ENCODE measurements around the gene LRAT. TPM values are rescaled to one million over a fixed set of nuclear protein-coding genes. Genes with fewer than 3 reads are reported as not detected.

The LRAT gene
- total RNA-seq, 4 donors from 2014 or later: 5.8 to 14.4 (median 7.1) TPM

GRCh38 chr4:154727540-154727939 is 16.3 kb upstream of the LRAT start:
- intact Hi-C loops (cut with DNase I): no loop called here
- Histone ChIP-seq H3K4me1 (no peaks in the 10 kb centered on the region), H3K36me3 (no peaks in the 10 kb centered on the region), H3K27ac (no peak overlapping the region), H3K9me3 (no peaks in the 10 kb centered on the region), H3K27me3 (no peaks in the 10 kb centered on the region), H3K4me3 (replicated peaks in 1 of 3) (no peak overlapping the region)
- TF ChIP-seq CTCF (IDR thresholded peaks at IDR 0.05) (no peak), POLR2A (IDR thresholded peaks at IDR 0.05) (no peak)
- no peak for DNase-seq
- WGBS, 2 donors: 65 to 76% methylated on average over 1 of the region's 1 CpG

GRCh38 chr4:154731756-154732155 is 12.0 kb upstream of the LRAT start:
- TF ChIP-seq POLR2A (IDR thresholded peaks at IDR 0.05): no peak
- TF ChIP-seq CTCF (IDR thresholded peaks at IDR 0.05): no peak
- Histone ChIP-seq H3K4me1 (no peaks in the 10 kb centered on the region), H3K4me3 (replicated peaks in 1 of 3) (no peak overlapping the region)

DNA sequence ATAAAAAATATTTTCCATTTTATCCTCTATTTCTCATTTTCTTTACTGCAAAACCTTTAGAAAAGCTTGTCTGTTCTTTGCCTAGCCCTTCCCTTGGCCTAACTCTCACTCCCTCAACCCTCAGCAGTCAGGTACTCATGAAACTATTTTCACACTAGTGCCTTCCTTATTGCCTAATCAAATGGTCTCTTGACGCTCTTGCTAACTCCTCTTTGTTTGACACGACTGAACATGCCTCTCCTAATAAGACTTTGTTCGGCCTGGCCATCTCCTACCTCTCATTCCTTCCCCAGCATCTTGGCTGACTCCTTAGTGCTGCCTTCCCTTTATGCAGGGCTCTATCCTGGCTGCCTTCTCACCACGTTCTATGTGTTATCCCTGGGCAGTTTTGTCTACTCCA is 11.1 kb upstream of the LRAT start:
- intact Hi-C loops (cut with DNase I): no loop called here
- Histone ChIP-seq H3K9me3 (no peaks in the 10 kb centered on the region), H3K36me3 (no peaks in the 10 kb centered on the region), H3K4me1 (no peaks in the 10 kb centered on the region), H3K4me3 (replicated peaks in 1 of 3) (no peak overlapping the region), H3K27me3 (no peaks in the 10 kb centered on the region), H3K27ac (no peak overlapping the region)
- 79 to 85% methylated on average over 4 of the region's 4 CpGs for whole genome bisulfite sequencing, 2 donors
- TF ChIP-seq POLR2A (IDR thresholded peaks at IDR 0.05): no peak
- no peak for TF ChIP-seq CTCF (IDR thresholded peaks at IDR 0.05)
- no peak for DNase-seq

More at GRCh38 chr4:154731756-154732155, 12.0 kb upstream of the LRAT start:
- H3K36me3 ChIP-seq: no peaks in the 10 kb centered on the region
- H3K9me3 ChIP-seq: no peaks in the 10 kb centered on the region
- no peak overlapping the region for H3K27ac ChIP-seq
- intact Hi-C loops (cut with DNase I): no loop called here
- DNase-seq: no peak
- no peaks in the 10 kb centered on the region for H3K27me3 ChIP-seq

DNA sequence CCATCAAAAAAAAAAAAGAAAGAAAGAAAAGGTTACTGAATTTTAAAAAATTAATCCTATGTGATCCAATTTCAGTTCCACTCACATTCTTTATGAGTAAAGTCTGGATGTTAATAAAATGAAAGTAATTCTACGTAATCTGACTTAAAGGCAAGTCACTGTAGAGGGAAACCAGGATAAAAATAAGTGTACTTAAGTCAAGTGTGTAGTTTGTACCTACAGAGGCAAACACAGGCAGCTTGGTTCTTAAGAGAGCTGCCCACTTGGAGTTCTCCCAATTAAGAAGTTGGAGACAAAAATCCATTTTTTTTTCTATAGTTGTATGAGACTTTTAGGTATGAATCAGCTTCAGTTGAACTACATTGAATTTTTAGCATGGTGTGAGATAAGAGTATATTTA is 7.0 kb upstream of the LRAT start:
- Histone ChIP-seq H3K9me3 (no peaks in the 10 kb centered on the region), H3K36me3 (no peaks in the 10 kb centered on the region), H3K27ac (no peak overlapping the region), H3K4me1 (peaks cover under 1 to 8% of the 10 kb centered on the region in 2 donors), H3K4me3 (replicated peaks in 1 of 3) (no peak overlapping the region), H3K27me3 (no peaks in the 10 kb centered on the region)
- intact Hi-C loops (cut with DNase I): no loop called here
- no peak for TF ChIP-seq CTCF (IDR thresholded peaks at IDR 0.05)
- no peak for TF ChIP-seq POLR2A (IDR thresholded peaks at IDR 0.05)
- no peak for DNase-seq
- 44 to 56% methylated on average over 1 of the region's 1 CpG for WGBS, 2 donors

GRCh38 chr4:154738426-154738825 is 5.4 kb upstream of the LRAT start:
- Histone ChIP-seq H3K27ac (peak overlapping the region in 2 of 3 donors; percentile 21 to 27), H3K4me1 (peaks cover 8 to 11% of the 10 kb centered on the region in 2 donors), H3K27me3 (no peaks in the 10 kb centered on the region), H3K4me3 (replicated peaks in 1 of 3) (no peak overlapping the region), H3K9me3 (no peaks in the 10 kb centered on the region), H3K36me3 (no peaks in the 10 kb centered on the region)
- TF ChIP-seq CTCF (IDR thresholded peaks at IDR 0.05) (no peak), POLR2A (IDR thresholded peaks at IDR 0.05) (no peak)
- WGBS, 2 donors: 3 to 8% methylated on average over 2 of the region's 2 CpGs
- intact Hi-C loops (cut with DNase I): no loop called here
- peak; percentile 73 to 74 for DNase-seq

Measured in thyroid gland (tissue), 4 donors.